Left cardiac atrium (tissue), 4 donors: ENCODE results near the gene RBM26. TPM values are rescaled to one million over a fixed set of nuclear protein-coding genes. Genes with fewer than 3 reads are reported as not detected.
"Not testable (repeated sequence)": the region's sequence is repeated elsewhere in the genome, so short reads cannot be mapped to it uniquely, and the experiment has no call there.

Experiments used
- ATAC-seq, 2 donors: fragments of 200-7000 bp; cut with Tn5 transposase; one replicate each; pipeline ENCODE4 v1.9.1; 2020; ENCODE audit warnings: mild to moderate bottlenecking in 2 of 2, moderate library complexity in 2 of 2
- DNase-seq: peaks from one replicate; pipeline ENCODE4 v3.0.0-alpha.2; 2020
- intact Hi-C, 2 donors: fragments of 100-400 bp; cut with DNase I; formaldehyde crosslinking; loops; one replicate each; pipeline versions ENCODE4 v1.14.1 to v1.15.1; 2022 to 2023
- total RNA-seq, 2 donors: library from RNA; stranded (reverse); fragmentation: NEBNext Ultra II Directional; extraction: Animal tissue kit (Norgen Biotek cat#: 25700); gene quantifications; one replicate each; pipeline ENCODE4 v1.2.1, GENCODE V29; 2021
- donor health status: DM: no; HTN: yes; CAD: no.
- donor health status: DM: no; HTN: yes; CAD: no; lungs with severe emphysema.
- donor health status: DM: yes; HTN: yes; CAD: no.
- donor health status: Dilated cardiomyopathy.

The RBM26 gene
- total RNA-seq, 2 donors from 2014 or later: 19.9 to 26.2 TPM

GRCh38 chr13:79297128-79297527 lies 108.9 kb downstream of the RBM26 start:
- ATAC-seq: no peak
- intact Hi-C loops: no loop called here
- no peak for DNase-seq

GRCh38 chr13:79295906-79296706 lies 109.9 kb downstream of the RBM26 start:
- intact Hi-C loops: no loop called here
- no peak for DNase-seq

GRCh38 chr13:79290595-79291244 lies 115.3 kb downstream of the RBM26 start:
- DNase-seq (no peak), ATAC-seq (no peak)
- intact Hi-C loops: no loop called here

More at GRCh38 chr13:79295906-79296706, 109.9 kb downstream of the RBM26 start:
- no peak for ATAC-seq

GRCh38 chr13:79289571-79289970 lies 116.5 kb downstream of the RBM26 start:
- no peak for ATAC-seq
- intact Hi-C loops: no loop called here

GRCh38 chr13:79287939-79288795 lies 117.9 kb downstream of the RBM26 start:
- intact Hi-C loops: no loop called here
- ATAC-seq (no peak), DNase-seq (no peak)

More at GRCh38 chr13:79289571-79289970, 116.5 kb downstream of the RBM26 start:
- DNase-seq: no peak

- DNase-seq (no peak), ATAC-seq (no peak)
- intact Hi-C loops: no loop called here
Observed at GRCh38 chr13:79285159-79285558, 120.9 kb downstream of the RBM26 start.

GRCh38 chr13:79283742-79284141 lies 122.3 kb downstream of the RBM26 start:
- ATAC-seq: no peak
- intact Hi-C loops: no loop called here

GRCh38 chr13:79282976-79283375 lies 123.1 kb downstream of the RBM26 start:
- DNase-seq (no peak), ATAC-seq (no peak)
- intact Hi-C loops: no loop called here

More at GRCh38 chr13:79283742-79284141, 122.3 kb downstream of the RBM26 start:
- no peak for DNase-seq

- intact Hi-C loops: no loop called here
Observed at GRCh38 chr13:79282508-79282907, 123.5 kb downstream of the RBM26 start.

GRCh38 chr13:79281339-79281747 lies 124.7 kb downstream of the RBM26 start:
- no peak for DNase-seq
- ATAC-seq: no peak
- intact Hi-C loops: no loop called here

More at GRCh38 chr13:79282508-79282907, 123.5 kb downstream of the RBM26 start:
- DNase-seq (no peak), ATAC-seq (no peak)

- ATAC-seq, DNase-seq, intact Hi-C loops: not testable (repeated sequence)
Observed at GRCh38 chr13:79279735-79280134, 126.3 kb downstream of the RBM26 start.

GRCh38 chr13:79273045-79273444 lies 133.0 kb downstream of the RBM26 start:
- intact Hi-C loops: no loop called here
- DNase-seq (no peak), ATAC-seq (no peak)

- ATAC-seq (no peak), DNase-seq (no peak)
- intact Hi-C loops: no loop called here
Observed at GRCh38 chr13:79271616-79272015, 134.4 kb downstream of the RBM26 start.

- DNase-seq (no peak), ATAC-seq (no peak)
- intact Hi-C loops: no loop called here
Observed at GRCh38 chr13:79270859-79271258, 135.2 kb downstream of the RBM26 start.

Other genes with a start within 250 kb of the RBM26 start
- 10 to 100 TPM; 30.9 to 39.0 TPM for gene NDFIP2, start 74.9 kb upstream of the RBM26 start, total RNA-seq